Hepatocyte (in vitro differentiated cells): ENCODE measurements around the gene PRDM7.

Experiments
- EZH2 ChIP-seq: fragments of 200-600 bp; sonication (generic); IDR thresholded peaks from 2 replicates; pipeline ENCODE4 v1.6.1; 2016; ENCODE audit warnings: antibody characterized with exemption, mild to moderate bottlenecking, borderline replicate concordance
- TF ChIP-seq, protein P1 (sequence below): fragments of 200-600 bp; sonication (generic); IDR thresholded peaks from 2 replicates; pipeline ENCODE4 v1.5.1; 2016; ENCODE audit warnings: antibody characterized with exemption, mild to moderate bottlenecking; ENCODE audit not compliant: poor library complexity

DNA sequence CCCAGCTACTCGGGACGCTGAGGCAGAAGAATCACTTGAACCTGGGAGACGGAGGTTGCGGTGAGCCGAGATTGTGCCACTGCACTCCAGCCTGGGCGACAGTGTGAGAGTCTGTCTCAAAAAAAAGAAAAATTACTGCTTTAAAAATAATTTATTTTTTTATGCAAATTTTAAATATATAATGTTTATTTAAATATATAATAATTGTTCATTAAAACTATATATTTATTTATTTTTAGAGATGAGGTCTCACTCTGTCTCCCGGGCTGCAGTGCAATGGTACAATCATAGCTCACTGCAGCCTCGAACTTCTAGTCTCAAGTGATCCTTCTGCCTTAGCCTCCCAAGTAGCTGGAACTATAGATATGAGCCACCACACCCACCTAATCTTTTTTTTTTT is 42.6 kb downstream of the PRDM7 start:
- TF ChIP-seq, protein P1, sequence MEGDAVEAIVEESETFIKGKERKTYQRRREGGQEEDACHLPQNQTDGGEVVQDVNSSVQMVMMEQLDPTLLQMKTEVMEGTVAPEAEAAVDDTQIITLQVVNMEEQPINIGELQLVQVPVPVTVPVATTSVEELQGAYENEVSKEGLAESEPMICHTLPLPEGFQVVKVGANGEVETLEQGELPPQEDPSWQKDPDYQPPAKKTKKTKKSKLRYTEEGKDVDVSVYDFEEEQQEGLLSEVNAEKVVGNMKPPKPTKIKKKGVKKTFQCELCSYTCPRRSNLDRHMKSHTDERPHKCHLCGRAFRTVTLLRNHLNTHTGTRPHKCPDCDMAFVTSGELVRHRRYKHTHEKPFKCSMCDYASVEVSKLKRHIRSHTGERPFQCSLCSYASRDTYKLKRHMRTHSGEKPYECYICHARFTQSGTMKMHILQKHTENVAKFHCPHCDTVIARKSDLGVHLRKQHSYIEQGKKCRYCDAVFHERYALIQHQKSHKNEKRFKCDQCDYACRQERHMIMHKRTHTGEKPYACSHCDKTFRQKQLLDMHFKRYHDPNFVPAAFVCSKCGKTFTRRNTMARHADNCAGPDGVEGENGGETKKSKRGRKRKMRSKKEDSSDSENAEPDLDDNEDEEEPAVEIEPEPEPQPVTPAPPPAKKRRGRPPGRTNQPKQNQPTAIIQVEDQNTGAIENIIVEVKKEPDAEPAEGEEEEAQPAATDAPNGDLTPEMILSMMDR = no peak
- TF ChIP-seq EZH2 = no peak
